ENCODE measurements around the gene FOLR1.

DNA sequence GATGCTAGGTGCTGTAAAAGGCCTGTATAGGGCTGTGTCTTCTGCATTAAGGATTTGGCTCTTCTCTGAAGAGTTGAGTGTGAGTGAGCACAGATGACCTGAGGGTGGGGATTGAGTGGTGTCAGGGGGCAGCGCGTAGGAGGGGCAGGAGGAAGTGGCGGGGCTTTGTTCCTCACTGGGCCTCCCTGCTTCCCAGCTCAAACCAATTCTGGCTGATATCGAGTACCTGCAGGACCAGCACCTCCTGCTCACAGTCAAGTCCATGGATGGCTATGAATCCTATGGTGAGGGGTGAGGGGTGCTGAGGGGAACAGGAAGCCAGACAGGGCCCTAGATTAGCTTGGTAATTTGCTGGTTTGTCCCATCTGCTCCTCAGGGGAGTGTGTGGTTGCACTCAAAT is 43.0 kb downstream of the FOLR1 start:
- TF ChIP-seq, protein P1, sequence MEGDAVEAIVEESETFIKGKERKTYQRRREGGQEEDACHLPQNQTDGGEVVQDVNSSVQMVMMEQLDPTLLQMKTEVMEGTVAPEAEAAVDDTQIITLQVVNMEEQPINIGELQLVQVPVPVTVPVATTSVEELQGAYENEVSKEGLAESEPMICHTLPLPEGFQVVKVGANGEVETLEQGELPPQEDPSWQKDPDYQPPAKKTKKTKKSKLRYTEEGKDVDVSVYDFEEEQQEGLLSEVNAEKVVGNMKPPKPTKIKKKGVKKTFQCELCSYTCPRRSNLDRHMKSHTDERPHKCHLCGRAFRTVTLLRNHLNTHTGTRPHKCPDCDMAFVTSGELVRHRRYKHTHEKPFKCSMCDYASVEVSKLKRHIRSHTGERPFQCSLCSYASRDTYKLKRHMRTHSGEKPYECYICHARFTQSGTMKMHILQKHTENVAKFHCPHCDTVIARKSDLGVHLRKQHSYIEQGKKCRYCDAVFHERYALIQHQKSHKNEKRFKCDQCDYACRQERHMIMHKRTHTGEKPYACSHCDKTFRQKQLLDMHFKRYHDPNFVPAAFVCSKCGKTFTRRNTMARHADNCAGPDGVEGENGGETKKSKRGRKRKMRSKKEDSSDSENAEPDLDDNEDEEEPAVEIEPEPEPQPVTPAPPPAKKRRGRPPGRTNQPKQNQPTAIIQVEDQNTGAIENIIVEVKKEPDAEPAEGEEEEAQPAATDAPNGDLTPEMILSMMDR (IDR thresholded peaks at IDR 0.05; ENCODE audit: low read length): no peak
- TF ChIP-seq EZH2 (optimal IDR thresholded peaks at IDR 0.05; ENCODE audit: low read depth, low read length) (no peak), EZH2phosphoT487 (IDR thresholded peaks at IDR 0.05; ENCODE audit: low read length) (no peak)

All from MM.1S (cell line).